Anterior cingulate cortex (tissue), 58 donors: ENCODE data around the gene PICALM.
A peak's percentile ranks its signal among the peaks of the same experiment; 100 is the strongest.
"Not testable (repeated sequence)": the region's sequence is repeated elsewhere in the genome, so short reads cannot be mapped to it uniquely, and the experiment has no call there.

Experiments used
- DNase-seq, 58 donors: peaks; one replicate each; lab custom pipeline; 2025; lab: John Stamatoyannopoulos, UW

PICALM gene

GRCh38 chr11:85947431-85948272 lies 121.2 kb downstream of the PICALM start:
- DNase-seq = peak in 5 of 58 donors; percentile 18 to 82 (median 42)

GRCh38 chr11:85946221-85946620 lies 122.7 kb downstream of the PICALM start:
- DNase-seq = peak in 1 of 58 donors; percentile 48

GRCh38 chr11:85945788-85946187 lies 123.1 kb downstream of the PICALM start:
- DNase-seq = no peak

- no peak for DNase-seq
Measured at GRCh38 chr11:85945296-85945695, 123.6 kb downstream of the PICALM start.

GRCh38 chr11:85941380-85941973 lies 127.4 kb downstream of the PICALM start:
- peak in 39 of 58 donors; percentile 4 to 53 (median 26) for DNase-seq

GRCh38 chr11:85939099-85940015 lies 129.5 kb downstream of the PICALM start:
- DNase-seq = no peak

- no peak for DNase-seq
Measured at GRCh38 chr11:85937835-85938234, 131.0 kb downstream of the PICALM start.

GRCh38 chr11:85935751-85936150 lies 133.1 kb downstream of the PICALM start:
- no peak for DNase-seq

GRCh38 chr11:85934596-85935169 lies 134.2 kb downstream of the PICALM start:
- no peak for DNase-seq

- no peak for DNase-seq
Measured at GRCh38 chr11:85930879-85931366, 138.0 kb downstream of the PICALM start.

- DNase-seq = not testable (repeated sequence)
Measured at GRCh38 chr11:85926653-85927214, 142.2 kb downstream of the PICALM start.

- no peak for DNase-seq
Measured at GRCh38 chr11:85923455-85923854, 145.4 kb downstream of the PICALM start.

- no peak for DNase-seq
Measured at GRCh38 chr11:85922367-85922766, 146.5 kb downstream of the PICALM start.

GRCh38 chr11:85918910-85919794 lies 149.7 kb downstream of the PICALM start:
- no peak for DNase-seq

GRCh38 chr11:85914425-85914824 lies 154.5 kb downstream of the PICALM start:
- no peak for DNase-seq

GRCh38 chr11:85913513-85913912 lies 155.4 kb downstream of the PICALM start:
- no peak for DNase-seq

GRCh38 chr11:85912414-85912813 lies 156.5 kb downstream of the PICALM start:
- DNase-seq = no peak
